ENCODE data around the gene PDXP. TPM values are rescaled to one million over a fixed set of nuclear protein-coding genes. Genes with fewer than 3 reads are reported as not detected.

PDXP gene
- total and polyA plus RNA-seq, 2 donors (not counting 1 experiment from before 2014, with no cell fraction given) = 4.0 to 7.9 TPM

GRCh38 chr22:37634417-37634924 lies 24.1 kb upstream of the PDXP start:
- Histone ChIP-seq H3K4me1 (ENCODE audit: control insufficient read depth, extremely low read depth, insufficient read depth, low read length) (peaks cover 36% of the 10 kb centered on the region), H4K20me1 (ENCODE audit: control insufficient read depth, extremely low read depth, insufficient read depth, low read length) (no peaks in the 10 kb centered on the region), H3K27ac (ENCODE audit: insufficient read depth, low read length) (peak overlapping the region; percentile 42), H3K36me3 (ENCODE audit: control insufficient read depth, insufficient read depth, low read length) (peaks cover 6% of the 10 kb centered on the region), H3K9me3 (ENCODE audit: control insufficient read depth, insufficient read depth, low read depth, low read length) (no peaks in the 10 kb centered on the region), H3K4me2 (ENCODE audit: extremely low read depth, insufficient read depth, low read length) (peak overlapping the region; percentile 61), H3K79me2 (ENCODE audit: control insufficient read depth, insufficient read depth, low read length) (no peaks in the 10 kb centered on the region), H2AFZ (ENCODE audit: low read length) (no peak overlapping the region), H3K4me3 (replicated peaks in 1 of 4; ENCODE audit: control extremely low read depth in 1 of 4, insufficient read depth in 1 of 4, low read depth in 3 of 4, low read length in 4 of 4) (peak overlapping the region in 2 of 4 experiments; percentile 20 to 27), H3K27me3 (ENCODE audit: control insufficient read depth, insufficient read depth, low read length) (no peaks in the 10 kb centered on the region), H3K9ac (ENCODE audit: insufficient read depth, low read length) (no peak overlapping the region)
- TF ChIP-seq EZH2 (IDR thresholded peaks at IDR 0.05; ENCODE audit: low read length, missing control alignments) = no peak
- TF ChIP-seq CTCF (conservative IDR thresholded peaks at IDR 0.05 in 1 of 2, IDR thresholded peaks at IDR 0.05 in 1 of 2; ENCODE audit: low read depth in 1 of 2, low read length in 2 of 2) = peak in 1 of 2 donors; percentile 20
- DNase-seq (ENCODE audit: low read depth in 2 of 2) = no peak

- Histone ChIP-seq H3K27ac (ENCODE audit: insufficient read depth, low read length) (no peak overlapping the region), H3K9me3 (ENCODE audit: control insufficient read depth, insufficient read depth, low read depth, low read length) (no peaks in the 10 kb centered on the region), H3K27me3 (ENCODE audit: control insufficient read depth, insufficient read depth, low read length) (no peaks in the 10 kb centered on the region), H3K36me3 (ENCODE audit: control insufficient read depth, insufficient read depth, low read length) (peaks cover 3% of the 10 kb centered on the region), H3K9ac (ENCODE audit: insufficient read depth, low read length) (no peak overlapping the region), H3K79me2 (ENCODE audit: control insufficient read depth, insufficient read depth, low read length) (no peaks in the 10 kb centered on the region), H3K4me3 (replicated peaks in 1 of 4; ENCODE audit: control extremely low read depth in 1 of 4, insufficient read depth in 1 of 4, low read depth in 3 of 4, low read length in 4 of 4) (no peak overlapping the region), H3K4me2 (ENCODE audit: extremely low read depth, insufficient read depth, low read length) (no peak overlapping the region), H2AFZ (ENCODE audit: low read length) (no peak overlapping the region), H3K4me1 (ENCODE audit: control insufficient read depth, extremely low read depth, insufficient read depth, low read length) (peaks cover 38% of the 10 kb centered on the region), H4K20me1 (ENCODE audit: control insufficient read depth, extremely low read depth, insufficient read depth, low read length) (no peaks in the 10 kb centered on the region)
- no peak for DNase-seq (ENCODE audit: low read depth in 2 of 2)
- TF ChIP-seq CTCF (conservative IDR thresholded peaks at IDR 0.05 in 1 of 2, IDR thresholded peaks at IDR 0.05 in 1 of 2; ENCODE audit: low read depth in 1 of 2, low read length in 2 of 2) (no peak), EZH2 (IDR thresholded peaks at IDR 0.05; ENCODE audit: low read length, missing control alignments) (no peak)
Measured at GRCh38 chr22:37635157-37635556, 23.4 kb upstream of the PDXP start.

- Histone ChIP-seq H3K4me2 (ENCODE audit: extremely low read depth, insufficient read depth, low read length) (no peak overlapping the region), H2AFZ (ENCODE audit: low read length) (no peak overlapping the region), H3K9me3 (ENCODE audit: control insufficient read depth, insufficient read depth, low read depth, low read length) (no peaks in the 10 kb centered on the region), H4K20me1 (ENCODE audit: control insufficient read depth, extremely low read depth, insufficient read depth, low read length) (no peaks in the 10 kb centered on the region), H3K79me2 (ENCODE audit: control insufficient read depth, insufficient read depth, low read length) (no peaks in the 10 kb centered on the region), H3K36me3 (ENCODE audit: control insufficient read depth, insufficient read depth, low read length) (peaks cover 3% of the 10 kb centered on the region), H3K4me3 (replicated peaks in 1 of 4; ENCODE audit: control extremely low read depth in 1 of 4, insufficient read depth in 1 of 4, low read depth in 3 of 4, low read length in 4 of 4) (no peak overlapping the region), H3K27me3 (ENCODE audit: control insufficient read depth, insufficient read depth, low read length) (no peaks in the 10 kb centered on the region), H3K4me1 (ENCODE audit: control insufficient read depth, extremely low read depth, insufficient read depth, low read length) (peaks cover 42% of the 10 kb centered on the region), H3K9ac (ENCODE audit: insufficient read depth, low read length) (no peak overlapping the region), H3K27ac (ENCODE audit: insufficient read depth, low read length) (no peak overlapping the region)
- peak; percentile 91 to 93 for DNase-seq (ENCODE audit: low read depth in 2 of 2)
- TF ChIP-seq EZH2 (IDR thresholded peaks at IDR 0.05; ENCODE audit: low read length, missing control alignments) (no peak), CTCF (conservative IDR thresholded peaks at IDR 0.05 in 1 of 2, IDR thresholded peaks at IDR 0.05 in 1 of 2; ENCODE audit: low read depth in 1 of 2, low read length in 2 of 2) (peak; percentile 25 to 57)
Measured at GRCh38 chr22:37636186-37636948, 22.2 kb upstream of the PDXP start.
